ENCODE data around the gene NKX1-1. TPM values are rescaled to one million over a fixed set of nuclear protein-coding genes. Genes with fewer than 3 reads are reported as not detected.

NKX1-1 gene
- total RNA-seq, 1 donor, result not detected

- no peak overlapping the region for H3K4me3 ChIP-seq (ENCODE audit: low read depth, low read length)
- DNase-seq (ENCODE audit: low read depth), result no peak
- TF ChIP-seq, protein P1, sequence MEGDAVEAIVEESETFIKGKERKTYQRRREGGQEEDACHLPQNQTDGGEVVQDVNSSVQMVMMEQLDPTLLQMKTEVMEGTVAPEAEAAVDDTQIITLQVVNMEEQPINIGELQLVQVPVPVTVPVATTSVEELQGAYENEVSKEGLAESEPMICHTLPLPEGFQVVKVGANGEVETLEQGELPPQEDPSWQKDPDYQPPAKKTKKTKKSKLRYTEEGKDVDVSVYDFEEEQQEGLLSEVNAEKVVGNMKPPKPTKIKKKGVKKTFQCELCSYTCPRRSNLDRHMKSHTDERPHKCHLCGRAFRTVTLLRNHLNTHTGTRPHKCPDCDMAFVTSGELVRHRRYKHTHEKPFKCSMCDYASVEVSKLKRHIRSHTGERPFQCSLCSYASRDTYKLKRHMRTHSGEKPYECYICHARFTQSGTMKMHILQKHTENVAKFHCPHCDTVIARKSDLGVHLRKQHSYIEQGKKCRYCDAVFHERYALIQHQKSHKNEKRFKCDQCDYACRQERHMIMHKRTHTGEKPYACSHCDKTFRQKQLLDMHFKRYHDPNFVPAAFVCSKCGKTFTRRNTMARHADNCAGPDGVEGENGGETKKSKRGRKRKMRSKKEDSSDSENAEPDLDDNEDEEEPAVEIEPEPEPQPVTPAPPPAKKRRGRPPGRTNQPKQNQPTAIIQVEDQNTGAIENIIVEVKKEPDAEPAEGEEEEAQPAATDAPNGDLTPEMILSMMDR (IDR thresholded peaks at IDR 0.05; ENCODE audit: insufficient read depth, low read depth, low read length), result no peak
Observed at GRCh38 chr4:1354983-1355275, 51.3 kb downstream of the NKX1-1 start.

GRCh38 chr4:1354136-1354982, 51.9 kb downstream of the NKX1-1 start:
- no peak for DNase-seq (ENCODE audit: low read depth)
- TF ChIP-seq, protein P1 (IDR thresholded peaks at IDR 0.05; ENCODE audit: insufficient read depth, low read depth, low read length), result no peak
- no peak overlapping the region for H3K4me3 ChIP-seq (ENCODE audit: low read depth, low read length)

- DNase-seq (ENCODE audit: low read depth), result no peak
- H3K4me3 ChIP-seq (ENCODE audit: low read depth, low read length), result no peak overlapping the region
- TF ChIP-seq, protein P1 (IDR thresholded peaks at IDR 0.05; ENCODE audit: insufficient read depth, low read depth, low read length), result no peak
Observed at GRCh38 chr4:1353186-1354055, 52.8 kb downstream of the NKX1-1 start.

Other genes with a start within 250 kb of the NKX1-1 start
- 197 and 601 TPM in 2 replicates for gene SPON2, start 233.9 kb downstream of the NKX1-1 start, total RNA-seq
- gene CTBP1, start 157.3 kb downstream of the NKX1-1 start, total RNA-seq, result 235 and 314 TPM in 2 replicates
- gene MAEA, start 116.6 kb downstream of the NKX1-1 start, total RNA-seq, result 59.6 and 60.2 TPM in 2 replicates
- gene UVSSA, start 59.2 kb downstream of the NKX1-1 start, total RNA-seq, result 10.8 and 13.9 TPM in 2 replicates